PC-3 (cell line): Measurements from ENCODE around the gene PDE9A. TPM values are rescaled to one million over a fixed set of nuclear protein-coding genes. Genes with fewer than 3 reads are reported as not detected.

Source experiments
- ATAC-seq: fragments of 200-7000 bp; cut with Tn5 transposase; 2 replicates; pipeline ENCODE4 v1.9.1; 2020; ENCODE audit warnings: mild to moderate bottlenecking, moderate library complexity
- BruUV-seq: library from RNA; stranded (reverse); fragments of 400-500 nt; replicated peaks from 2 replicates; lab custom pipeline; 2021; lab: Mats Ljungman, UMichigan
- CTCF ChIA-PET: fragments of 300-600 bp; sonication (Branson Sonifier 250); formaldehyde crosslinking; loops from one replicate; lab custom pipeline; 2022; ENCODE audit warnings: antibody characterized with exemption; lab: Charles Lee
- POLR2A ChIA-PET: fragments of 300-600 bp; sonication (Branson Sonifier 250); formaldehyde crosslinking; loops from one replicate; lab custom pipeline; 2022; ENCODE audit warnings: antibody characterized with exemption; ENCODE audit not compliant: unreplicated experiment; lab: Charles Lee
- DNase-seq: peaks from one replicate; pipeline ENCODE4 v3.0.0-alpha.2; 2015
- H2AFZ ChIP-seq: fragments of 300-600 bp; sonication (generic); 2 replicates; pipeline ENCODE4 v1.6.0; 2016; ENCODE audit warnings: antibody characterized with exemption, low read length
- H3F3A ChIP-seq: fragments of 300-600 bp; sonication (generic); one replicate; pipeline ENCODE4 v1.6.0; 2017; ENCODE audit warnings: antibody characterized with exemption, low read length, control low read depth, mild to moderate bottlenecking; ENCODE audit not compliant: unreplicated experiment
- H3K27ac ChIP-seq: fragments of 300-600 bp; sonication (generic); 2 replicates; pipeline ENCODE4 v1.5.1; 2016; ENCODE audit warnings: mild to moderate bottlenecking, low read length
- H3K27me3 ChIP-seq: fragments of 300-600 bp; sonication (generic); 2 replicates; pipeline ENCODE4 v1.6.1; 2016; ENCODE audit warnings: low read length, mixed read lengths
- H3K36me3 ChIP-seq: fragments of 300-600 bp; sonication (generic); 2 replicates; pipeline ENCODE4 v1.6.1; 2016; ENCODE audit warnings: low read depth, mixed run types, low read length, mixed read lengths
- H3K4me1 ChIP-seq: fragments of 300-600 bp; sonication (generic); 2 replicates; pipeline ENCODE4 v1.5.1; 2016; ENCODE audit warnings: low read length; ENCODE audit not compliant: insufficient read depth
- H3K4me2 ChIP-seq: fragments of 300-600 bp; sonication (generic); 2 replicates; pipeline ENCODE4 v1.6.0; 2016; ENCODE audit warnings: low read length
- H3K4me3 ChIP-seq: fragments of 300-600 bp; sonication (generic); 2 replicates; pipeline ENCODE4 v1.5.1; 2016; ENCODE audit warnings: mild to moderate bottlenecking, low read length, mixed read lengths
- H3K79me2 ChIP-seq: fragments of 300-600 bp; sonication (generic); 2 replicates; pipeline ENCODE4 v1.6.1; 2017; ENCODE audit warnings: low read length, mixed read lengths
- H3K9ac ChIP-seq: fragments of 300-600 bp; sonication (generic); 2 replicates; pipeline ENCODE4 v1.6.0; 2016; ENCODE audit warnings: mild to moderate bottlenecking, low read length
- H3K9me2 ChIP-seq: fragments of 300-600 bp; sonication (generic); replicated peaks from 2 replicates; pipeline ENCODE4 v1.6.1; 2016; ENCODE audit warnings: mixed run types, low read length, mixed read lengths
- H3K9me3 ChIP-seq: fragments of 300-600 bp; sonication (generic); 2 replicates; pipeline ENCODE4 v1.6.1; 2016; ENCODE audit warnings: low read length, mixed read lengths
- H4K20me1 ChIP-seq: fragments of 300-600 bp; sonication (generic); 2 replicates; pipeline ENCODE4 v1.6.1; 2016; ENCODE audit warnings: low read length, mixed read lengths
- EZH2 ChIP-seq: fragments of 300-600 bp; sonication (generic); IDR thresholded peaks from one replicate; pipeline ENCODE4 v1.6.1; 2017; ENCODE audit warnings: antibody characterized with exemption, mild to moderate bottlenecking, low read length; ENCODE audit not compliant: unreplicated experiment
- EZH2phosphoT487 ChIP-seq: fragments of 300-600 bp; sonication (generic); IDR thresholded peaks from 2 replicates; pipeline ENCODE4 v1.6.1; 2018; ENCODE audit warnings: mild to moderate bottlenecking, antibody characterized with exemption, low read length, borderline replicate concordance
- intact Hi-C: fragments of 100-400 bp; cut with micrococcal nuclease; formaldehyde crosslinking; loops from 2 replicates; pipeline ENCODE4 v1.9.0; 2023
- total RNA-seq: library from RNA; depleted of rRNA; stranded (reverse); fragments of >200 nt; gene quantifications from 2 replicates; pipeline ENCODE4 v1.2.3, GENCODE V29; 2014
- TF ChIP-seq, protein P1 (sequence below): fragments of 300-600 bp; sonication (generic); conservative IDR thresholded peaks from 2 replicates; pipeline ENCODE4 v1.5.1; 2017; ENCODE audit warnings: antibody characterized with exemption, low read depth, mild to moderate bottlenecking, low read length

The PDE9A gene
- total RNA-seq, 1 experiment from 2014 or later = 0.33 TPM

DNA sequence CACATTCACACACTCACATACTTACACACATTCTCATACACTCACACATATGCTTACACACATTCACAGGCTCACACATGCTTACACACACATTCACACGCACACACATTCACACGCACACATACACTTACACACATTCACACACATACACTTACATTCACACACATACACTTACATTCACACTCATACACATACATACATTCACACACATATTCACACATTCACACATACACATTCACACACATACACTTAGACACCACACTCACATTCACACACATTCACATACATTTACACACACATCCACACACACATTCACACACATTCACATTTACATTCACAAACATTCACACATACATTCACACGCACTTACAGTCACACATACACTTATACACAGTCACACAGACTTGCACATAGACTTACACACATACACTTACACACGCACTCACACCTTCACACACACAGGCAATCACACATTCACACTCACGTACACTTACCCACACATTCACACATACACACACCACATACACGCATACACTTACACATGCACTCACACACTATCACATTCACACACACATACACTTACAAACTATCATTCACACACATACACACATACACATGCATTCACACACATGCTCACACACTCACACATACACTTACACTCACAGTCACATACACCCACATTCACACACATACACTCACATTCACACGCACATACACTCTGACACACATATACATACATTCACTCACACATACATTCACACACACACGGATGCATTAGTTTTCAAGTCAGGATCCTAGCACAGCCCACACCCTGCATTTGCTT is 16.8 kb downstream of the PDE9A start:
- CTCF ChIA-PET = no interaction called here

DNA sequence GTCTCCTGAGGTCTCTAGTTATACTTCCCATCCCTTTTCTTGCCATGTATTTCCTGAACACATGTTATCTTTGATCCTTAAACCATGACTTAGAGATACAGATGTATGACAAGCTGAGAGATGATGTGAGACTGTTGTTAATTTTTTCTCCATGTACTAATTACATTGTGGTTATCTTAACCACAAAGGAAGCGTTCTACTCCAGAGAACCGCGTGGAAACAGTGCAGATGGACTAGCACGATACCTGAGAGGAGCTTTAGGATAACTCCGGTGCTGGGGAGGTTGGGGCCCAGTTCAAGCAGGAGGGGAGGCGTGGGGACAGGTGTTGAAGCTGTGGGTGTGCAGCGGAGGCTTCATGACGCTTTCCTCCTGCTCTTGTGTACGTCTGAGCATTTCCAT is 17.5 kb downstream of the PDE9A start:
- Histone ChIP-seq H3K4me2 (peak overlapping the region; percentile 68), H3K9me2 (no peaks in the 10 kb centered on the region), H3F3A (no peaks in the 10 kb centered on the region), H3K4me1 (peaks cover 33% of the 10 kb centered on the region), H2AFZ (no peak overlapping the region), H3K9ac (no peak overlapping the region), H3K4me3 (no peak overlapping the region), H3K36me3 (no peaks in the 10 kb centered on the region), H3K79me2 (no peaks in the 10 kb centered on the region), H3K27me3 (peaks cover 44% of the 10 kb centered on the region), H3K9me3 (no peaks in the 10 kb centered on the region), H4K20me1 (peaks cover 3% of the 10 kb centered on the region; the same call in 1 of the 2 replicates), H3K27ac (no peak overlapping the region)
- BruUV-seq = no TSS peak
- ATAC-seq = no peak
- CTCF ChIA-PET = no interaction called here
- TF ChIP-seq, protein P1, sequence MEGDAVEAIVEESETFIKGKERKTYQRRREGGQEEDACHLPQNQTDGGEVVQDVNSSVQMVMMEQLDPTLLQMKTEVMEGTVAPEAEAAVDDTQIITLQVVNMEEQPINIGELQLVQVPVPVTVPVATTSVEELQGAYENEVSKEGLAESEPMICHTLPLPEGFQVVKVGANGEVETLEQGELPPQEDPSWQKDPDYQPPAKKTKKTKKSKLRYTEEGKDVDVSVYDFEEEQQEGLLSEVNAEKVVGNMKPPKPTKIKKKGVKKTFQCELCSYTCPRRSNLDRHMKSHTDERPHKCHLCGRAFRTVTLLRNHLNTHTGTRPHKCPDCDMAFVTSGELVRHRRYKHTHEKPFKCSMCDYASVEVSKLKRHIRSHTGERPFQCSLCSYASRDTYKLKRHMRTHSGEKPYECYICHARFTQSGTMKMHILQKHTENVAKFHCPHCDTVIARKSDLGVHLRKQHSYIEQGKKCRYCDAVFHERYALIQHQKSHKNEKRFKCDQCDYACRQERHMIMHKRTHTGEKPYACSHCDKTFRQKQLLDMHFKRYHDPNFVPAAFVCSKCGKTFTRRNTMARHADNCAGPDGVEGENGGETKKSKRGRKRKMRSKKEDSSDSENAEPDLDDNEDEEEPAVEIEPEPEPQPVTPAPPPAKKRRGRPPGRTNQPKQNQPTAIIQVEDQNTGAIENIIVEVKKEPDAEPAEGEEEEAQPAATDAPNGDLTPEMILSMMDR = no peak
- TF ChIP-seq EZH2phosphoT487 = no peak
- TF ChIP-seq EZH2 = no peak
- DNase-seq = no peak
- intact Hi-C loops = loop anchor here (10.0 kb wide), 1 partner anchor 144 kb away; no protein-coding TSS in a partner anchor
- POLR2A ChIA-PET = no interaction called here

More for the DNA sequence above, 16.8 kb downstream of the PDE9A start:
- ATAC-seq (no peak), DNase-seq (no peak)
- TF ChIP-seq, protein P1 = no peak
- no peak for TF ChIP-seq EZH2phosphoT487
- intact Hi-C loops = loop anchor here (10.0 kb wide), 1 partner anchor 145 kb away; no protein-coding TSS in a partner anchor
- Histone ChIP-seq H3K79me2 (no peaks in the 10 kb centered on the region), H3K4me2 (no peak overlapping the region), H2AFZ (no peak overlapping the region), H3K27ac (no peak overlapping the region), H3K9ac (no peak overlapping the region), H3K4me3 (no peak overlapping the region), H3K4me1 (peaks cover 34% of the 10 kb centered on the region), H3K9me3 (no peaks in the 10 kb centered on the region), H3F3A (no peaks in the 10 kb centered on the region), H4K20me1 (peaks cover 3% of the 10 kb centered on the region; the same call in 1 of the 2 replicates), H3K9me2 (no peaks in the 10 kb centered on the region), H3K27me3 (peaks cover 38% of the 10 kb centered on the region), H3K36me3 (no peaks in the 10 kb centered on the region)
- BruUV-seq = no TSS peak
- POLR2A ChIA-PET = no interaction called here
